Measurements from ENCODE around the gene ETNK2.

DNA sequence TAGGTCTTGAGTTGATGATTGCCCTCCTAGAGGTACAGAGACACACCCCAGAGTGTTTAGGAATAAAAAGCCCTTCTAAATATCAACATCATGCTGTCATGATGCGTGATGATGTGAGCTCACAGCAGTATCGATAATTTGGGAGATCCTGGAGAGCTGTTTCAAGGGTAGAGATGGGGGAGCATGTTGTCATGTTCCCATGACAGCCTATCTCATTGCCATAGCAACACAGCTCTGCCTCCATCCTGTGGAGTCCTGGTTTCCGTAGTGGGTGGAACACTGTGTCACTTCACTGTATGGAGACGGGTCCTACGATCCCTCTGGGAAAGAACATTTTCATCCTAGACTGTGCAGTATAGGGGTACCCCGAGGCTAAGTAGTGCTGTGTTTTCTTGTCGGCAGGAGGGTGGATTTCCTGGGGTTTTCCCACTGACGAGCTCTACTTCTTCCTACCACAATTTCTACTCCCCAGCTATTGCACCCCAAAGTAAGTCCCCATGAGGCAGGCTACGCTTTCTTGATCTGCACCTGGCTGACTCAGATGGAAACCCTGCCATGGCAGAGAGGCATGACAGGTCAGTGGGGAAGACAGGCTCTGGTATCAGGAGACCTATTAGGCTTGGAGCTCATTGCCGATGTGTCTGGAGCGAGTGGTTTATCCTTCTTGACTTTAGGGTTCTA is 37.3 kb upstream of the ETNK2 start:
- TF ChIP-seq, protein P1, sequence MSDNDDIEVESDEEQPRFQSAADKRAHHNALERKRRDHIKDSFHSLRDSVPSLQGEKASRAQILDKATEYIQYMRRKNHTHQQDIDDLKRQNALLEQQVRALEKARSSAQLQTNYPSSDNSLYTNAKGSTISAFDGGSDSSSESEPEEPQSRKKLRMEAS (IDR thresholded peaks at IDR 0.05; ENCODE audit: low read depth, low read length), result no peak
- no peak for TF ChIP-seq POLR2A (IDR thresholded peaks at IDR 0.05; ENCODE audit: extremely low read depth, insufficient read length)
- TF ChIP-seq CTCF (IDR thresholded peaks at IDR 0.05; ENCODE audit: low read depth, low read length), result no peak
- TF ChIP-seq MYC (IDR thresholded peaks at IDR 0.05; ENCODE audit: low read depth, low read length), result no peak
